ENCODE measurements around the gene RYR2. TPM values are rescaled to one million over a fixed set of nuclear protein-coding genes. Genes with fewer than 3 reads are reported as not detected.

Gene RYR2
- total RNA-seq, 1 donor from 2014 or later = 15.2 TPM

DNA sequence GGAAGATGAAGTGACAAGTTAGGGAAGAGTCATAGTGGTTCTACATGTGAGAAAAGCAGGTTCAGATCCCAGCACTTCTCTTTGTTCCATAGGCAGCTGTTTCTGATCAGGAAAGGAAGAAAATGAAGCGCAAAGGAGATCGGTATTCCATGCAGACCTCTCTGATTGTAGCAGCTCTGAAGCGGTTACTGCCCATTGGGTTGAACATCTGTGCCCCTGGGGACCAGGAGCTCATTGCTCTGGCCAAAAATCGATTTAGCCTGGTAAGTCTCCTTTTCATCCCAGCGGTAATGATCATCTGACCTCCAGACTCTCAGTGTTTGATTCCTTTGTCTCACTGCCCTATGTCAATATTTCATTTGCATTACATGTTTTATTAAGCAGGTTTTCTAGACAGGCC lies 675.1 kb downstream of the RYR2 start:
- Histone ChIP-seq H3K4me1 (no peaks in the 10 kb centered on the region), H3K27me3 (no peaks in the 10 kb centered on the region)
- intact Hi-C loops (cut with DNase I) = no loop called here

DNA sequence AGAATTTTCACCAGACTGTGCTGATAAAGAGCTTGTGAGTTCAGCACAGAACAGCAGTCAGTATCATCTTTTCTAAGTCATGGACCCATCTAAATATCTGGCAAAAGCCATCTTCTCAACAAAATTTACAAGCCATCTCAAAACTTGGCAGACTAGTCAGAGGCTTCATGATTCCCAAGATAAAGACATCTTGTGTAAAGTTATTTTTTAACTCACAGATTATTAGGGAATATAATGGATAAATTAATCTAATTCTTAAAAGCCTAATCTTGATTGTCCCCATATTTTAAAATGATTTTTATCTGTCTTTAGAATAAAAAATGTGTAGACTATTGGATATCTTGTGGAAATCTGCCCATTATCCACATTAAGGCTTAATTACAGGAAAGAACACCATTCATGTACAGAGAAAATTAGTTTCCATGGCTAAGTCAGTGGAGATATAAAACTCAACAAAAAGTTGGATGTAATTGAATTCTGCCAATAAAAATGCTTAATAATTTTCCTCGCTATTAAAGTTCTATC lies 688.9 kb downstream of the RYR2 start:
- TF ChIP-seq, protein P1, sequence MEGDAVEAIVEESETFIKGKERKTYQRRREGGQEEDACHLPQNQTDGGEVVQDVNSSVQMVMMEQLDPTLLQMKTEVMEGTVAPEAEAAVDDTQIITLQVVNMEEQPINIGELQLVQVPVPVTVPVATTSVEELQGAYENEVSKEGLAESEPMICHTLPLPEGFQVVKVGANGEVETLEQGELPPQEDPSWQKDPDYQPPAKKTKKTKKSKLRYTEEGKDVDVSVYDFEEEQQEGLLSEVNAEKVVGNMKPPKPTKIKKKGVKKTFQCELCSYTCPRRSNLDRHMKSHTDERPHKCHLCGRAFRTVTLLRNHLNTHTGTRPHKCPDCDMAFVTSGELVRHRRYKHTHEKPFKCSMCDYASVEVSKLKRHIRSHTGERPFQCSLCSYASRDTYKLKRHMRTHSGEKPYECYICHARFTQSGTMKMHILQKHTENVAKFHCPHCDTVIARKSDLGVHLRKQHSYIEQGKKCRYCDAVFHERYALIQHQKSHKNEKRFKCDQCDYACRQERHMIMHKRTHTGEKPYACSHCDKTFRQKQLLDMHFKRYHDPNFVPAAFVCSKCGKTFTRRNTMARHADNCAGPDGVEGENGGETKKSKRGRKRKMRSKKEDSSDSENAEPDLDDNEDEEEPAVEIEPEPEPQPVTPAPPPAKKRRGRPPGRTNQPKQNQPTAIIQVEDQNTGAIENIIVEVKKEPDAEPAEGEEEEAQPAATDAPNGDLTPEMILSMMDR (IDR thresholded peaks at IDR 0.05) = no peak
- H3K4me1 ChIP-seq = no peaks in the 10 kb centered on the region
- intact Hi-C loops (cut with DNase I) = no loop called here
- no peak overlapping the region for H3K4me3 ChIP-seq
- peaks cover 3 to 8% of the 10 kb centered on the region in 2 donors for H3K36me3 ChIP-seq
- H3K27ac ChIP-seq = no peak overlapping the region
- no peaks in the 10 kb centered on the region for H3K9me3 ChIP-seq
- no peaks in the 10 kb centered on the region for H3K27me3 ChIP-seq
- no peak for DNase-seq (ENCODE audit: low spot score in 2 of 2)

More for the DNA sequence above, 675.1 kb downstream of the RYR2 start:
- DNase-seq (ENCODE audit: low spot score in 2 of 2) = no peak
- TF ChIP-seq, protein P1 (IDR thresholded peaks at IDR 0.05) = no peak
- H3K27ac ChIP-seq = no peak overlapping the region
- no peak overlapping the region for H3K4me3 ChIP-seq
- no peaks in the 10 kb centered on the region for H3K9me3 ChIP-seq
- peaks cover 5 to 8% of the 10 kb centered on the region in 2 donors for H3K36me3 ChIP-seq

DNA sequence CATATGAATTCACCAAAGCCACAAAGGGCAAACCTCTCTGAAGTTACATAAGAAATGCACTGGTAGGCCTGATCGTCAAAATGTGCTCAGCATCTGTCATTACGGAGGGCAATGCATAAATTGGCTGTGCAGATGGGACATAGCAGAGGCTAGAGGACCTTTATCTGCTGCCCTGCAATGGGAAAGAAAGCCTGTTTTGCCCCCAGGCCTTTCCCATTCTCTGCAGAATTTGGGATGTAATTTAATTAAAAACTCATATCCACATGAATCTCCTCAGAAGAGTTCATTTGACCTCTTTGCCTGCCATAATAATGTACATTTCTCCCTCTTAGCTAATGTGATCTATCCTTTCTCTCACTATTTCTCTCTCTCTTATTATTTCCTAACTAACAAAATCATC lies 690.7 kb downstream of the RYR2 start:
- Histone ChIP-seq H3K4me3 (no peak overlapping the region), H3K27me3 (no peaks in the 10 kb centered on the region), H3K9me3 (no peaks in the 10 kb centered on the region), H3K27ac (no peak overlapping the region), H3K36me3 (peaks cover 3 to 6% of the 10 kb centered on the region in 2 donors), H3K4me1 (no peaks in the 10 kb centered on the region)
- intact Hi-C loops (cut with DNase I) = no loop called here
- TF ChIP-seq, protein P1 (IDR thresholded peaks at IDR 0.05) = no peak
- no peak for DNase-seq (ENCODE audit: low spot score in 2 of 2)

DNA sequence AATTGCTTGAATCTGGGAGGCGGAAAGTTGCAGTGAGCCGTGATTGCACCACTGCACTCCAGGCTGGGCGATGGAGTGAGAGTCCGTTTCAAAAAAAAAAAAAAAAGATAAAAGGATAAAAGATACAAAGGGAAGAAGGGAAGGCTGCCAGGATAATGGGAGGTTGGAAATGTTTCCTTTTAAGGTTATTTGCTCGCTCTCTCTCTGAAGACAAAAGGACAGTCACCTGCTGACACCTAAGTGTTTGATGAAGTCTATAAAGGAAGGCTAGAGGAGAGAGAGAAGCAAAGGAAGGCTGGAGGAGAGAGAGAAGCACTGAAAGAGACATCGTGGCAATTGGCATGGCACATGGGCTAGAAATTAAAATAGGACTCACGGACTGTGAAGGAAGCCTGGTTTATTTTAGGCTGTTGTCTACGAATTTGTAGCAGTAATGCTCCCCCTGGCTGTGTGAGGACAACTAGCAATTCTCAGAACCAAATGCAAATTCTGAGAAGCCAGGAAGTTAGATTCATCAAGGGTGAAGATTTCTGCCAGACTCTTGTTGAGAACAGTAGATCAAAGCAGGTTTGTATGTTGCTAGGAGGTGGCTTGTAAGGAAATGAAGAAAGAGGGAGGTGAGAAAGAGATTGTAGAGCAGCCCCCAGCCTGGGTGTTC lies 694.5 kb downstream of the RYR2 start:
- no peaks in the 10 kb centered on the region for H3K4me1 ChIP-seq
- TF ChIP-seq, protein P1 (IDR thresholded peaks at IDR 0.05) = no peak
- H3K9me3 ChIP-seq = no peaks in the 10 kb centered on the region
- DNase-seq (ENCODE audit: low spot score in 2 of 2) = no peak
- intact Hi-C loops (cut with DNase I) = no loop called here
- H3K27me3 ChIP-seq = no peaks in the 10 kb centered on the region
- H3K36me3 ChIP-seq = peaks cover 3 to 5% of the 10 kb centered on the region in 2 donors
- no peak overlapping the region for H3K27ac ChIP-seq
- H3K4me3 ChIP-seq = no peak overlapping the region

DNA sequence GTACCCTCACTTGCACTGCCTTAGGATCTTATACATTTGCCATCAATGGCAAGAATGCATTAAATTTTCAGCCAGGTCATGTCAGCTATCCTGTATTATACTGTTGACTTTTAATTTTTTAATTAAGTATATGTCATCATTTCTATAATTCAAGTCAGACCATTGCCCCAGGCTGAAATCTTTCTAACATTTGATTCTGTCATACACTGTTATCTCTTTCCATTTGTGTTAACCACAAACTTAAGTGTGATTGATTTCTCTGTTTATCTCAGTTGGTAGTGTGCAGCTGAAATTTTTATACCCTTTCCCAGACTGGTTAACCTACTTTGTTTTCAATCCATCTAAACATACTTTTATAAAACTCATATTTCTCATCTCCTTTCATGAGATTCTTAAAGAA lies 695.5 kb downstream of the RYR2 start:
- Histone ChIP-seq H3K27me3 (no peaks in the 10 kb centered on the region), H3K36me3 (peaks cover 3% of the 10 kb centered on the region in 2 donors), H3K4me1 (no peaks in the 10 kb centered on the region), H3K9me3 (no peaks in the 10 kb centered on the region), H3K4me3 (no peak overlapping the region), H3K27ac (no peak overlapping the region)
- DNase-seq (ENCODE audit: low spot score in 2 of 2) = no peak
- TF ChIP-seq, protein P1 (IDR thresholded peaks at IDR 0.05) = no peak
- intact Hi-C loops (cut with DNase I) = no loop called here
